HFFc6 (cell line): ENCODE measurements around the gene PRDM16. TPM values are rescaled to one million over a fixed set of nuclear protein-coding genes. Genes with fewer than 3 reads are reported as not detected.

Experiments
- DNase-seq: peaks from one replicate; pipeline ENCODE4 v3.0.0-alpha.2; 2018
- H3K27ac Mint-ChIP-seq: 2 replicates; pipeline ENCODE4 v1.8.0; 2020; ENCODE audit warnings: mild to moderate bottlenecking, mixed read lengths
- H3K27me3 Mint-ChIP-seq: 2 replicates; pipeline ENCODE4 v1.8.0; 2021; ENCODE audit warnings: mild to moderate bottlenecking, moderate library complexity, mixed read lengths; ENCODE audit not compliant: insufficient read depth
- H3K36me3 Mint-ChIP-seq: 2 replicates; pipeline ENCODE4 v1.8.0; 2021; ENCODE audit warnings: low read depth, mixed read lengths
- H3K4me1 Mint-ChIP-seq: 2 replicates; pipeline ENCODE4 v1.8.0; 2020; ENCODE audit warnings: low read depth, mixed read lengths
- H3K4me3 Mint-ChIP-seq: 2 replicates; pipeline ENCODE4 v1.8.0; 2020; ENCODE audit warnings: mild to moderate bottlenecking, moderate library complexity, mixed read lengths
- H3K9me3 Mint-ChIP-seq: 2 replicates; pipeline ENCODE4 v1.8.0; 2020; ENCODE audit warnings: mild to moderate bottlenecking, mixed read lengths
- total RNA-seq, 6 experiments: library from RNA; stranded (reverse); fragmentation: NEBNext Ultra II Directional; extraction: Animal tissue kit (Norgen Biotek cat#: 25700); gene quantifications; 2 replicates in 1 of 6; 3 replicates in 5 of 6; pipeline ENCODE4 v1.2.3, GENCODE V29; 2021
- TF ChIP-seq, protein P1 (sequence below): fragments of 200-600 bp; sonication (generic); IDR thresholded peaks from 2 replicates; pipeline ENCODE4 v1.5.0; 2021; ENCODE audit warnings: antibody characterized with exemption, mild to moderate bottlenecking

PRDM16 gene
- total RNA-seq, 6 experiments from 2014 or later: not detected

DNA sequence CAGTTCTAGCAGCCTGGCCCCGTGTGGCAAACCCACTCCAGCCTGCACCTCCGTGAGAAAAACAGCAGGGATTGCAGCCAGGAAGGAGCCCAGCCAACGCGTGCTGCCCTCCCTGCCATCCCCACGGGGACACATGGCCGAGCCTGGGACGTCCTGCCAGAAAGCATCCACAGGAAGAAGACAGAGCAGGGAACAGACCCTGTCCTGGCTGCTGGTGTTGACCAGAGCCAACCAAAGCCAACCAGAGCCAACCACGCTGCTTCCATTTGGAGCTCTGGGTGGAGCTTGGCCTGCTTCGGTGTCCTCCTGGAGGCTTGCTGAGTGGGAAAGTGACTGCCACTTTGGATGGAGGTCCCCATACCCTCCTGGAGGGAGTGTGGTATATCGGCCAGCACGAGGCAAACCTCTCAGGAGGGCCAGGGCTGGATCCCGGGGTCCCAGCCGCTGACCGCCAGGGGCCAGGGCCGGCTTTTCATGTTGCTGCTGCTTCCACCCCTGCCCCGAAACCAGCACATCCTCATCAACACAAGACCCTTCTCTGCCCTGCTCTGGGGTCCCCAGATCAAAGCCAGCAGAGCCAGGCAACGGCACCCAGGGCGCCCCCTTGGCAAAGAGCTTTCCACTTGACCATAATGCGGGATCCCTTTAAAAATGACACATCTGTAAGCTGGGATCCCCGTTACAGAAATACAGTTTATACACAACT is 304.9 kb downstream of the PRDM16 start:
- Mint-ChIP-seq H3K36me3 (0 out of 2 replicates have a peak, but pooled peaks cover 3% of the 10 kb centered on the region), H3K27me3 (peaks cover 26% of the 10 kb centered on the region), H3K4me1 (peaks cover 26% of the 10 kb centered on the region), H3K4me3 (no peak overlapping the region), H3K27ac (no peak overlapping the region), H3K9me3 (no peaks in the 10 kb centered on the region)
- DNase-seq: no peak
- TF ChIP-seq, protein P1, sequence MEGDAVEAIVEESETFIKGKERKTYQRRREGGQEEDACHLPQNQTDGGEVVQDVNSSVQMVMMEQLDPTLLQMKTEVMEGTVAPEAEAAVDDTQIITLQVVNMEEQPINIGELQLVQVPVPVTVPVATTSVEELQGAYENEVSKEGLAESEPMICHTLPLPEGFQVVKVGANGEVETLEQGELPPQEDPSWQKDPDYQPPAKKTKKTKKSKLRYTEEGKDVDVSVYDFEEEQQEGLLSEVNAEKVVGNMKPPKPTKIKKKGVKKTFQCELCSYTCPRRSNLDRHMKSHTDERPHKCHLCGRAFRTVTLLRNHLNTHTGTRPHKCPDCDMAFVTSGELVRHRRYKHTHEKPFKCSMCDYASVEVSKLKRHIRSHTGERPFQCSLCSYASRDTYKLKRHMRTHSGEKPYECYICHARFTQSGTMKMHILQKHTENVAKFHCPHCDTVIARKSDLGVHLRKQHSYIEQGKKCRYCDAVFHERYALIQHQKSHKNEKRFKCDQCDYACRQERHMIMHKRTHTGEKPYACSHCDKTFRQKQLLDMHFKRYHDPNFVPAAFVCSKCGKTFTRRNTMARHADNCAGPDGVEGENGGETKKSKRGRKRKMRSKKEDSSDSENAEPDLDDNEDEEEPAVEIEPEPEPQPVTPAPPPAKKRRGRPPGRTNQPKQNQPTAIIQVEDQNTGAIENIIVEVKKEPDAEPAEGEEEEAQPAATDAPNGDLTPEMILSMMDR: no peak

DNA sequence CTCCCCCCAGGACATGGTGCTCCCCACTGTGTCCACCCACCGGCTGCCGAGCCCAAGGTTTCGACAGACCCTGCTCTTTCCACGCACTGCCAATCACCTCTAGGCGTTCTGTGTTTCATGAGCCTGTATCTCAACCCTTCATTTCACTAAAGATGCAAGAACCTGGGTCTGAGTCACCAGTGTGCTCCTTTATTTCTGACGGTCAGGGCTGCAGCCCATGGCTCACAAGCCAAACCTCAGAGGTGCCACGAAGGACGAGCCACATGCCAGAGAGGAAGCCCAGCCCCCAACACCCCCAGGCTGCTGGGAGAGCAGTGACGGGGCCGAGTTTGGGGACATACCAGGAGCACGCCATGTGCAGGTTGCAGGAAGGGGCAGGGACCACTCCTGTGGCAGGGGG is 306.2 kb downstream of the PRDM16 start:
- Mint-ChIP-seq H3K27ac (no peak overlapping the region), H3K4me1 (peaks cover 12% of the 10 kb centered on the region), H3K27me3 (peaks cover 26% of the 10 kb centered on the region), H3K36me3 (no peaks in the 10 kb centered on the region), H3K9me3 (no peaks in the 10 kb centered on the region), H3K4me3 (no peak overlapping the region)
- TF ChIP-seq, protein P1: no peak
- DNase-seq: peak; percentile 12

DNA sequence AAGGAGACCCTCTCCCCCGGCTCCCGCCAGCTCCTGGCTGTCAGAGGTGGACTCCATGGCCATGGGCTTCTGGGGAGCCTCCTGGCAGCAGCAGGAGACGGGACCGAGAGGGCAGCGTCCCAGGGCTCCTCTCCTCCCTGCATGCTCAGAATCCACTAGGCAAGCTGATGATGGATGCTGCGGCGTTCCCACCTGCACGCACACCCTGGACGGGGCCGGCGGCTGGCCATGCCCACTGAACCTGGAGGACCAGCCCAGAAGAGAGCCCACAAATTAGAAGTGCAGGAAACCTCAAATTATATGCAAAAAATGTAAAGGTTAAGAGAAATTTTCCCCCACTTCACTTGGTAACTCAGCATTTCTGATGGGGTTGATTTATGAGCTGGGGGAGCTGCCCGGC is 308.2 kb downstream of the PRDM16 start:
- Mint-ChIP-seq H3K4me1 (no peaks in the 10 kb centered on the region), H3K27me3 (peaks cover 30% of the 10 kb centered on the region), H3K9me3 (no peaks in the 10 kb centered on the region), H3K4me3 (no peak overlapping the region), H3K36me3 (no peaks in the 10 kb centered on the region), H3K27ac (no peak overlapping the region)
- TF ChIP-seq, protein P1: no peak
- DNase-seq: no peak

DNA sequence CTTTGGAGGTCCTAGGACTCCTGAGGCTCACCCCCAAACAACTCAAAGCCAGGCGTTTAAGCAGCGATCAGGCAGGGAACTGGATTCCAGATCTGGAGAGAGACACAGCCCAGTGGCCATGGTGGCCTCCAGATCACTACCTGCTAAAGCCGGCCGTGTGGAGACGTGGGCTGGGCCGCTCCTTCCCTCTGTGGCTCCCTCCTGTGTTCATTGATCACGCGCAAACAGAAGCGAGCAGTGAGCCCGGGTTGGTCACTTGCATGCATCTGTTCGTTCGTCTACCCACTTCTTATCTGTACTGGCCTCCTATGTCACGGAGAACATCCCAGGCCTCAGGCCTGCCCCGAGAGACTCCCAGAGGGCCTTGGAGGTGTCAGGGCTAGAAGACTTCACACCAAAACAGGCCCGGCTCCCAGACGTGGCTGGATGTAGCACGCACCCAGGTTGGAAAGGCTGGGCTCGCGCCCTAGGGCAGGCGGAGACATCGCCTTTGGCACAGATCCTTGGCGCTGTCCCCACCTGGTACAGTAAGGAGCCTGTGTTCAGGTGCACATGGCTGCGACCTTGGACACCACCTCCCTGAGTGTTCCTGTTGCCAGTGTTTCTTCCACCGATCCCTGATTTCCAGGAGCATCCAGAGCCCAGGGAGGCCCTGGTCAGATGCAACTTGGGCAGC is 308.7 kb downstream of the PRDM16 start:
- H3K27me3 Mint-ChIP-seq: peaks cover 30% of the 10 kb centered on the region
- H3K36me3 Mint-ChIP-seq: no peaks in the 10 kb centered on the region
- H3K4me3 Mint-ChIP-seq: no peak overlapping the region
- DNase-seq: no peak
- H3K9me3 Mint-ChIP-seq: no peaks in the 10 kb centered on the region
- no peaks in the 10 kb centered on the region for H3K4me1 Mint-ChIP-seq
- H3K27ac Mint-ChIP-seq: no peak overlapping the region
- TF ChIP-seq, protein P1: no peak

DNA sequence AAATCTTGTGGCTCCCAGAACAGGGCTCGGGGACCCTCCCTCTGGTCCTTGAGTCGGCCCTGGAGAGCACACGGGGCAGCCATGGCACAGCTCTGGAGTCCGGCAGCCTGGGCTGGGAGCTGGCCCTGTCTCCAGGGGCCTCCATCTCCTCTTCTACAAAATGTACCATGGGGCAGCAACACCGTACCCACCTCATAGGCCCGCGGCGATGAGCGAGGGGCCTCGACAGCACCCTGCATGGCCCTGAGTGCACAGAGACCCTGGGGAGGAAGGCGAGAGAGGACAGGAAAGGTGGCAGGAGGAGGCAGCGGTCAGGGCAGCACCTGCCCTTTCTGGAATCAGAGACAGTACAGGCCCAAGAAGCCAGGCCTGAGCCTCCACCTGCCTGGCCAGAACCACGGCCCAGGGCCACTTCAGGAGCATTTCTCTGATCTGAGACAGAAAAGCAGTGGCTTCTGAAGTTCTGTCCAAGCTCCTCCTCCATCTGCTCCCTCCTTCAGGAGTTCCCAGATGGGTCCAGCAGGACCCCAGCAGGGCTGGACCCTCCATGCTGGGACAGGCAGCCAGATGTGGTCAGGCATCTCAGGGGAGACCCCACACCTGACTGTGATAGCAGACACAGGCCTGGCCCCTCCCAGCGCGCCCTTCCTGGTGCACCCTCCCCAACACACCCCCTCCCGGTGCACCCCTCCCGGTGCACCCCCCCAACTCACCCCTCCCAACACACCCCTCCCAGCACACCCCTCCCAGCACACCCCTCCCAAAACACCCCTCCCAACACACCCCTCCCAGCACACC is 309.6 kb downstream of the PRDM16 start:
- H3K4me1 Mint-ChIP-seq: no peaks in the 10 kb centered on the region
- H3K27ac Mint-ChIP-seq: no peak overlapping the region
- H3K27me3 Mint-ChIP-seq: peaks cover 30% of the 10 kb centered on the region
- H3K9me3 Mint-ChIP-seq: no peaks in the 10 kb centered on the region
- DNase-seq: no peak
- TF ChIP-seq, protein P1: no peak
- H3K36me3 Mint-ChIP-seq: no peaks in the 10 kb centered on the region
- no peak overlapping the region for H3K4me3 Mint-ChIP-seq
